22Rv1 (cell line): ENCODE results near the gene CMC2.

Source experiments
- ZFX ChIP-seq: fragments of 450-650 bp; IDR thresholded peaks from 2 replicates; pipeline ENCODE4 v1.6.1; 2017; ENCODE audit warnings: antibody characterized with exemption, borderline replicate concordance
- TF ChIP-seq, protein P1 (sequence below): fragments of 450-650 bp; IDR thresholded peaks from 2 replicates; pipeline ENCODE4 v1.5.1; 2017; ENCODE audit warnings: mild to moderate bottlenecking

DNA sequence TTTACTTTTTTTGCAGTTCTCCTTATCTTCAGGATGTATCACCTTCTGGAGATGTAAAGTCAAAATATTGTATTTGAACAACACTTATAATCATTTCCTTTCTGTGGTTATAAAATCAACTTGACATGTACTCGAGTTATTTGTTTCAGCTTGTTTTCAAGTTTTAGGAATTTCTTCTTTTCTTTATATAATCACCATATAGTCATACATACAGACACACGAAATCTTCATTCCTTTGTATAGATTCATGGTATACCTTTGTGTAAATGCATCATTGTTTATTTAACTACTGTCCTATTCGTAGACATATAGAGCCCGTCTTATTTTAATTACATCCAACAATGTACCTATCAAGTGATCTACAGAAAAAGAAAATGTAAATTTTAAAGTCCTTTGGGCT is 40.1 kb downstream of the CMC2 start:
- TF ChIP-seq, protein P1, sequence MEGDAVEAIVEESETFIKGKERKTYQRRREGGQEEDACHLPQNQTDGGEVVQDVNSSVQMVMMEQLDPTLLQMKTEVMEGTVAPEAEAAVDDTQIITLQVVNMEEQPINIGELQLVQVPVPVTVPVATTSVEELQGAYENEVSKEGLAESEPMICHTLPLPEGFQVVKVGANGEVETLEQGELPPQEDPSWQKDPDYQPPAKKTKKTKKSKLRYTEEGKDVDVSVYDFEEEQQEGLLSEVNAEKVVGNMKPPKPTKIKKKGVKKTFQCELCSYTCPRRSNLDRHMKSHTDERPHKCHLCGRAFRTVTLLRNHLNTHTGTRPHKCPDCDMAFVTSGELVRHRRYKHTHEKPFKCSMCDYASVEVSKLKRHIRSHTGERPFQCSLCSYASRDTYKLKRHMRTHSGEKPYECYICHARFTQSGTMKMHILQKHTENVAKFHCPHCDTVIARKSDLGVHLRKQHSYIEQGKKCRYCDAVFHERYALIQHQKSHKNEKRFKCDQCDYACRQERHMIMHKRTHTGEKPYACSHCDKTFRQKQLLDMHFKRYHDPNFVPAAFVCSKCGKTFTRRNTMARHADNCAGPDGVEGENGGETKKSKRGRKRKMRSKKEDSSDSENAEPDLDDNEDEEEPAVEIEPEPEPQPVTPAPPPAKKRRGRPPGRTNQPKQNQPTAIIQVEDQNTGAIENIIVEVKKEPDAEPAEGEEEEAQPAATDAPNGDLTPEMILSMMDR, result no peak
- TF ChIP-seq ZFX, result no peak
